ENCODE measurements around the gene CRLF1.
"Not testable (repeated sequence)": the region's sequence is repeated elsewhere in the genome, so short reads cannot be mapped to it uniquely, and the experiment has no call there.

Gene CRLF1

DNA sequence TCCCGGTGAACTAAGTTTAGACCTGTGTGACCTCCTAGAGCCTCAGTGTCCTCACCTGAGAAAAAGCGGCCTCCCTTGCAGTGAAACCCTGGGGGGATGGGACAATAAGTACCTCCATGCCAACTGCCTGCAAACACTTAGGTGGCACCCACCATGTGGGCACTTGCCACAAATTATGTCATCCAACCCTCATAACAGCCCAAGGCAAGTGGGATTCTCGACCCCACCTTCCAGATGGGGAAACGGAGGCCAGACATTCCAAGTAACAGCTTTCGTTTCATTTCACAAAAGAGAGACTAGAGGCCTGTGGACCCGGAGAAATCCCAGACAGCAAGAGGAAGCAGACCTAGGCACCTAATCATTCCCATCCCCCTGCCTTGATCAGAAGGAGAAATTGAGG, 11.1 kb downstream of the CRLF1 start:
- no peak overlapping the region for H3K4me3 ChIP-seq (ENCODE audit: low read depth, low read length)
- DNase-seq (ENCODE audit: low read depth), result no peak

DNA sequence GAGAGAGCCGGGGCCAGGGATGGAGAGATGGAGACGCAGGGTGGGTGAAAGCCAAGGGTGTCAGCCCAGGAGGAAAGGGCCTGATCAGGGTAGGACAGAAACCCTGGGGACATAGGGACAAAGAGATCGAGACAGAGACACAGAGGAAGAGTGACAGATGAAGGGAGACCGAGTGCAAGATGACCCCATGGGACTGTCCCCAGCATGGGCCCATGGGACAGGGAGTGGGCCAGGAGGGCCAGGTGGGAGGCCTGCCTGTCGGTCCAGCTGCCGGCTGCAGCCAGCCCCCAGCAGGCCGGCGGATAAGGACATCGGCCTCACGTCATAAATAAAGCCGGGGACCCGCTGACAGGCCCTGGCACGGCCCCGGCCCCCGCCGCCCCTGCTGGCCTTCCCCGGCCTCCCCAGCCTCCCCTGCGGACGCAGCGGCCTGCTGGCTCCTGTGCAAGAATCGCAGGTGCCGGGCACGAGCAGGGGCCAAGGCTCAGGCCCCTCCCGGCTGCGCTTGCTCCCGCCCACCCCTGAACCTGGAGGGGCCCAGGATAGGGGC, 11.7 kb downstream of the CRLF1 start:
- peak overlapping the region; percentile 46 for H3K4me3 ChIP-seq (ENCODE audit: low read depth, low read length)
- no peak for DNase-seq (ENCODE audit: low read depth)

DNA sequence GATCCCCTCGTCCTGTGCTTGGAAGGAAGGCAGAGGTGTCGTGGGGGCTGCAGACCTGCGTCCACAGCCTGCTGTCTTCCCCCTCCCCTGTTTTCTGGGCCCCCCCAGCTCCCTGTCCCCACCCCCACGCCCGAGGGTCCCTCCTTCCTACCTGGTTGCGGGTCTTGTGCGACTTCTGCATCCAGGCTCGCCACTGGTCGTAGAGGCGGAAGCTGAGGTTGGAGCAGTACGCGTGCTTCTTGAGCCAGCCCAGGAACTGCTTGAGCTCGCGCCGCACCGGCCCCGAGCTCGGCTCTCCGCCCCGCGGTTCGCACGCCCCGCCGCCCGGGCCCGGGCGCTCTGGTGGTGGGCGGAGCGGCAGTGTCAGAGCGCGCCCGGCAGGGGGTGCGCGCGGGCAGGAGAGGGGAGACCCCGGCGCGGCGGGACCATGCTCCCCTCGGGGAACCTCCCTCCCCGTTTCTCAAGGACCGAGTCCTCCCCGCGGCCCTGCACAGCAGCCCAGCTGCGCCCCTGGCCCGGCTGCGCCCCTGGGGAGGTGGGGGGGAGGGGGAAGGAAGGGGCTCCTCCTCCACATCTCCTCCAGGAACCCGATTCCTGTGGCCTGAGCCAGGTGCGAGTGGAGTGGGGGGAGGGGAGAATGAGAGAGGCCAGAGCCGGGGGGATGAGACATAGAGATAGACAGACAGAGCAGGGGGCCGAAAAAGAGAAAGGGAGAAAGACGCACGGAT, 12.3 kb downstream of the CRLF1 start:
- peak overlapping the region; percentile 46 for H3K4me3 ChIP-seq (ENCODE audit: low read depth, low read length)
- DNase-seq (ENCODE audit: low read depth), result peak; percentile 31

DNA sequence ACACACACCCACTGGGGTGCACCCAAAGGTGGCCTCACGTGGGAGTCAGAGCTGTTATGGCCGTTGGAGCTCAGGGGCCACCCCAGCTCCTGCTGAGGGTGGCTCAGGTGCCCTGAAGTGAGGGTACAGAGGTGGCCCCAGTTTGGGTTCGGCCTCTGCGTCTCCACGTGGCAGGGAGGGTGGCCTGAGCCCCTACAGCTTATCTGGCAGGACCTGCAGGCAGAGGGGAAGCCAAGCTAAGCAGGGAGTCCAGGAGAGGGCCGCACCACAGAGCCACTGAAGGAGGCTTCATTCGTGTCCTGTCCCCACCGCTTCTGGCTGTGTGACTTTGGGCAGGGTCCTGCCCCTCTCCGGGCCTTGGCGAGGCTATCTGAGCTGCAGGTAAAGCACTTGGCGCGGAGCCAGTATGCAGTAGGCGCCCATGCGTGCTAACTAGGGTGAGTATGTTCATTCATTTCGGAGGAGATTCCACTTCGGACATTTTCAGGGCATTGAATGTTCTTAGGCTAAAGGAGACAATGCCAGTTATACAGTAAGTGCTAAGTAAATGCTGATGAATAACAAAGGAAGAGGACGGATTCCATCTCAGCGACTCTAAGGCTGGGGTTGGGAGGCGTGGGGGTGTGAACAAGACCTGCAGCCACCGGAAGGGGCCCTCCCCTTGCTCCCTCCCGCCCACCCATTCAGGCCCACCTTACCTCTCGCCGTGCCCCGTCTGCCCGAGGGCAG, 13.1 kb downstream of the CRLF1 start:
- DNase-seq (ENCODE audit: low read depth), result no peak
- H3K4me3 ChIP-seq (ENCODE audit: low read depth, low read length), result no peak overlapping the region

DNA sequence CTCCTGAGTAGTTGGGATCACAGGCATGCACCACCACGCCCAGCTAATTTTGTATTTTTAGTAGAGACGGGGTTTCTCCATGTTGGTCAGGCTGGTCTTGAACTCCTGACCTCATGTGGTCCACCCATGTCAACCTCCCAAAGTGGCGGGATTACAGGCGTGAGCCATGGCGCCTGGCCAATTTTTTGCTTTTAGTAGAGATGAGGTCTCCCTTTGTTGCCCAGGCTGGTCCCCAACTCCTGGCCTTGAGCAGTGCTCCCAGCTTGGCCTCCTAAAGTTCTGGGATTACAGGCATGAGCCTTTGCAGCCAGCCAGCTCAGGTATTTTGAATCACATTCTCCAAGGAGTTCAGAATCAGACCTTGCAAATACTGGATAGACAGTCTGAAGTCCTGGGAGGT, 13.9 kb downstream of the CRLF1 start:
- H3K4me3 ChIP-seq (ENCODE audit: low read depth, low read length); DNase-seq (ENCODE audit: low read depth): not testable (repeated sequence)

DNA sequence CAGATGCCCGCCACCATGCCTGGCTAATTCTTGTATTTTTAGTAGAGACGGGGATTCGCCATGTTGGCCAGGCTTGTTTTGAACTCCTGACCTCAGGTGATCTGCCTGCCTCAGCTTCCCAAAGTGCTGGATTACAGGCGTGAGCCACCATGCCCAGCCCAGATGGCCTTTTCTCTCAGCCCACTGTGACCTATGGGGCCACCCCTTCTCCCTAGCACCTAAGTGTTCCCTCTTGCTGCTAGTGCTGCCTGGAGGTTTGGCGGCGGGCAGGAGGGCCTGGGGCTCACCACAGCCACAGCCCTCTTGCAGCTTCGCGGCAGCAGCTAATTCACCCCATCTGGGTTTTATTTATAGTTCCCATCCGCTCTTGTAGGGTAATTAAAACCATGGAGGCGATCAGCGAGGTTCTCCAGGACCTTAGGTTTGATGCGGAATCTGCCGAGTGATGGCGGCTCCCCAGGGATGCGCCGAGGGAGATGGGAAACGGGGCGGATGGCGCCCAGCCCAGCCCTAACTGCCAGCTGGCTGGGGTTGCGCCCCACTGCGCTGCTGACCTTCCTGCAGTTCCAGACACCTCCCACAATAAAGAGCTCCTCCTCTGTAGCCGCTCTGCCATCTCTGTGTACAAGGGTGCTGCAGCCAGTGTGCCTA, 14.7 kb downstream of the CRLF1 start:
- no peak for DNase-seq (ENCODE audit: low read depth)
- H3K4me3 ChIP-seq (ENCODE audit: low read depth, low read length), result no peak overlapping the region

DNA sequence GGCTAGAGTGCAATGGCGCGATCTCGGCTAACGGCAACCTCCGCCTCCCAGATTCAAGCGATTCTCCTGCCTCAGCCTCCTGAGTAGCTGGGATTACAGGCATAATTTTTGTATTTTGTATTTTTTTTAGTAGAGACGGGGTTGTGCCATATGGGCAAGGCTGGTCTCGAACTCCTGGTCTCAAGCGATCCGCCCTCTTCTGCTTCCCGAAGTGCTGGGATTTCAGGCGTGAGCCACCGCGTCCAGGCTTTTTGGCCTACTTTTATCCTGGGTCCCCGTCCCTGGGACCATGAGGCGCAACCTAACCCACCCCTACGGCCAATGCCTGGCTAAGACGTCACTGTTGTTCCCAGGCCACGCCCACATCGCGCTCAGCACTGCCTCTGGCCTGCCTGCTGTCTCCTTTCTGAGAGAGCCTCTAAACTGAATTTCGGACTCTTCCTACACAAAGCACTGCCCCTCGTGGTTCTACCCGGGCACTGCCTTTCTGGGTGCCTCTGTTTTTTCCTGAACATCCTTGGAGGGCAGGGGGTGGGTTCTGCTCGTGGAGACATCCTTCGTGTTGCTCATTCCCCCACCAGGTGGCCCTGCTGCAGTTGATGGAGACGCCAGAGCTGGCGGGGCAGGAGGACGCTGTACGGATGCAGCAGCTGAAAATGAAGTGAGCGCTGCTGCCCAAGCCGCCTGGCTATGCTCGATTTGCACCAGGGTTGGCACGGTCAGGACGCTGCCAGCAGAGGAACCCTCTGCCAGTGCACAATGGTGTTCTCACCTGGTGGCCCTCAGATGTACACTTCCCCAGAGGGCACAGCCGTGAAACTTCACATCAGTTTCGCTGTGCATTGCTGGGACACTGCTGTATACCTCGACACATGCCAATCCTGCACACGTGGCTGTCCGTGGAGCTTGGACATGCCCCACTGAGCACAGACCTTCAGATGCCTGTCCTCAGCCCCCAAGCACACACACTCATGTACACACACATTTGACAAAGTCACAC, 16.0 kb downstream of the CRLF1 start:
- peak; percentile 77 for DNase-seq (ENCODE audit: low read depth)
- peak overlapping the region; percentile 84 for H3K4me3 ChIP-seq (ENCODE audit: low read depth, low read length)

DNA sequence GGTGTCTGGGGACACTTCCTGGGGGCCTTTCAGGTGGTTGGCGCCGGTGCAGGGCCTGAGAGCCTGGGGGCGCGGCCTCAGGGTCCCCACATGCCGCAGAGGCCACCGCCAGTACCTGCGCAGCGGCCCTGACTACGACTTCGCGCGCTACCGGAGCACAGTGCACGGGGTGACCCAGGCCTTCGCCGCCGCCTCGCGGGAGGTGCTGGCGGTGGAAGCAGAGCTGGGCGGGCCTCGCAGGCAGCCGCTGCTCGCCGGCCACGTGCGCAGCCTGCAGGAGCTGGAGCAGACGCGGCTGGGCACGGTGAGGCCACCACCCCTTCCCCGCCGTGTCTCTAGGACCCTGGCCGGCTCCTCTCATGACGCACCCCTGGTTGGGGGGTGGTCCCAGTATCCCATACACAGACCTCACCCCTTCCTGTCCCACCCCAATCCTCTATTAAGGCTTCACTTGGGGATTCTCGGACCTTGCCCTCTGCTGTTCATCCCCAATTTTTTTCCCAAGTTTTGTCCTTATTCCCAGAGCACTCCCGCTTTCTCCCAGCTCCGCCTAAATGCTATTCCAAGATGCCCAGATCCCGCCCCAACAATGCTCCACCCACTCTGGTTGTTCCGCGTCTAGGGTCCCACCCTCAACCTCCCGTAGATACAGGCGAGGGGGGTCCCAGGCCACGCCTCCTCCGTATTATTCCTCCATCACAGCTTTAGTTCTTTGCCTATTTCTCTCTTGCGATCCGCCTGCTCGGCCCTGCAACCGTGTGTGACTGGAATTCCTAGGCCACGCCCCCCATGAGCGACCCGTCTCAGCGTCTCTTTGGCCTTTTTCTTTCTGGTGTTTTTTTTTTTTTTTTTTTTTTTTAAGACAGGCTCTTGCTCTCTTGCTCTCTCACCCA, 17.0 kb downstream of the CRLF1 start:
- peak; percentile 33 for DNase-seq (ENCODE audit: low read depth)
- peak overlapping the region; percentile 84 for H3K4me3 ChIP-seq (ENCODE audit: low read depth, low read length)

DNA sequence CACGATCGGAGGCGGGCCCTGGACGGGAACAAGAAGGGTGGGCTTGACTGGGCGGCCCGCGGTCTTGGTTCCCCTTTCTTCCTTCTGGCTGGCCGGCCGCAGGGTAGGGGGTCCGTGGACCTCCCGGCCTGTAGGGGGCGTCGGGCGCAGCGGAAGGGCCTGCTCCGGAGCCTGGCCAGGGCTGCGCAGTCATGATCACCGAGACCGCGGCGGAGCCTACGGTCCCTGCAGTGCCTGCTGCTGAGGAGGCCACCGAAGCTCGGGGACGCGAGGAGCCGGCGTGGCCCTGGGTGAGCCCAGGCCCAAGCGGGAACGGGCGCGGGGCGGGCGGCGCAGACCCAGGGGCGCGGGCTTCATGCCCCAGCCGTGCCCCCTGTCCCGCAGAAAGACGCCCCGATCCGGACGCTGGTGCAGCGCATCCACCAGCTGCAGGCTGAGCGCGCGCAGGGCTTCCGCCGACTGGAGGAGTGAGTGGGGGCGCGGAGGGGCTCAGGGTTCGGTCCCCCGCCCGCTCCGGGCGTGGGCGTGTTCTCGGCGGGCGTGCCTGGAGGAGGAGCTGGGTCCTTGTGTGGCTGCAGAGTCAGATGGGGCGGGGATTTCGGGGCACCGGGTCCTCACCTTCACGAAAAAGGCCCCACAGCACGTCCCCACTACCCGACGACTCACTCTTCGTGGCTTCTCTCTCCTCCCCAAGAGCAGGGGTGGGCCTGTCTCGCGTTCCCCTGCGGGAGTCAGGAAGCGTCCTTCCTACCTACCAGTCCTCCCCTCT, 17.8 kb downstream of the CRLF1 start, which contains the start of gene REX1BD:
REX1BD (plus strand) TSS at position 188 of the 769 bp plus-strand sequence; CDS start at position 192, 4 bp downstream.
- DNase-seq (ENCODE audit: low read depth), result peak; percentile 31
- peak within 1 kb of the TSS; percentile 84 for H3K4me3 ChIP-seq (ENCODE audit: low read depth, low read length)

DNA sequence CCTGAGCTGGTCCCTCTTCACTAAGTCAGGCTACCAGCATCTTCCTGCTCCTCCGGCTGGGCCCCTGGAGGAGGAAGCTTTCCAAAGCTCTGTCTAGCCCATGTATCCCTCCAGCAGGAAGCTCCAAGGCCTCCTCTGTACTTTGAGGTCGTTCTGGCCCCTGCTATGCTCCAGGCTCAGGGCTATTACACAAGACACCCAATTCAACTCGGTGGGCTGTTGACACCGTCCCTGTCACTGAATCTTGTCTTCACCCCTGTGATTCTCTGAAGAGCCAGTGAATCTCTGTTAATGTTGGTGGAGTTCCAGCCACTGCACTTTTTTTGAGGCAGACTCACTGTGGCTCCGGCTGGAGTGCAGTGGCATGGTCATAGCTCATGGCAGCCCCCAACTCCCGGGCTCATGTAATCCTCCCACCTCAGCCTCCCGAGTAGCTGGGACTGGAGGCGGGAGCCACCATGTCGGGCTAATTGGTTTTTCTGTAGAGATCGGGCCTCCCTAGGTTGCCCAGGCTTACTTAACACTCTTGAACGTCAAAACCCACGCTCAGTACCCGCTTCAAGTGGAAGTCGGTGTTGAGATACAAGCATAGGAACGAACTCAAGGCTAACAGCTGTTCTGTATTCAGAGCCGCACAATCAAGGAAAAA, 18.5 kb downstream of the CRLF1 start:
- DNase-seq (ENCODE audit: low read depth), result no peak
- H3K4me3 ChIP-seq (ENCODE audit: low read depth, low read length), result peak overlapping the region; percentile 84

DNA sequence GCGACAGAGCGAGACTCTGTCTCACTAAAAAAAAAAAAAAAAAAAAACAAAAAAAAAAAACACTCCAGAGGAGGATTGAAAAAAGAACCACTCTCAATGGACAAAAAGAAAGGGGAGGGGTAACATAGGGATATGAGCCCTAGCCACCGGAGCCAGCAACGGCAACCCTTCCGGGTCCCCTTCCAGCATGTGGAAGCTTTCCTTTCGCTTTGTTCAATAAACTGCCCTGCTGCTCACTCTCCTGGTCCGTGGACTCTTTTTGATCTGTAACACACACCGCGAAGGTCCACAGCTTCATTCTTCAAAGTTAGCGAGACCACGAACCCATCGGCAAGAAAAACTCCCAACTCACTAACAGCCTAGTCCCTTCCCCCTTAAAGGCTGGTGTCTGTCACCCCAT, 19.0 kb downstream of the CRLF1 start:
- H3K4me3 ChIP-seq (ENCODE audit: low read depth, low read length), result no peak overlapping the region
- no peak for DNase-seq (ENCODE audit: low read depth)

DNA sequence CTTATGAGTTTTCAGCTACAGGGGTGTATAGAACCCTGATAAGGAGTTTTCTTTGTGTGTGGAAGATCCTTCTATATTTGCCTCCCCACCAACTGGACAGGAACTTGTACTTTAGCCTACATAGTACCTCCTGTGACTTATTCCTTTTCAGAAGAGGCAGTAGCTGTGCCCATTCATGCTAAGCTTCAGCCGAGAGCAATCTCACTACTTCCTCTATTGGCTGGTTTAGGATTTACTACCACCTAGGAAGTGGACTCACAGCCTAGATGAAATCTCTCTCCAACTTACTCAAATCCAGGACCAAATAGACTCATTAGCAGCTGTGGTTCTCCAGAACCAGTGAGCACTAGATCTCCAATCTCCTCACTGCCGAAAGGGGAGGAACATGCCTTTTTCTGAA, 20.3 kb downstream of the CRLF1 start:
- H3K4me3 ChIP-seq (ENCODE audit: low read depth, low read length), result no peak overlapping the region
- no peak for DNase-seq (ENCODE audit: low read depth)

DNA sequence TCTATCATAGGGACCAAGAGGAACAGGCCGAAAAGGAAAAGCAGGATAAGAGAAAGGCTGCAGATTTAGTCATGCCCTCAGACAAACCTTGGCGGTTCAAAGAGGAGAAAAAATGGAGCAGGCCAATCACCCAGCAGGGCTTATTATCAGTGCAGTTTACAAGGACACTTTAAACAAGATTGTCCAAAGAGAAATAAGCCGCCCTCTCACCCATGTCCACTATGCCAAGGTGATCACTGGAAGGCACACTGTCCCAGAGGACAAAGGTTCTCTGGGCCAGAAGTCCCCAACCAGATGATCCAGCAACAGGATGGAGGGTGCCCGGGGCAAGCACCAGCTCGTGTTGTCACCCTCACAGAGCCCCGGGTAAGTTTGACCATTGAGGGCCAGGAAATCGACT, 26.3 kb downstream of the CRLF1 start:
- no peak overlapping the region for H3K4me3 ChIP-seq (ENCODE audit: low read depth, low read length)
- no peak for DNase-seq (ENCODE audit: low read depth)

DNA sequence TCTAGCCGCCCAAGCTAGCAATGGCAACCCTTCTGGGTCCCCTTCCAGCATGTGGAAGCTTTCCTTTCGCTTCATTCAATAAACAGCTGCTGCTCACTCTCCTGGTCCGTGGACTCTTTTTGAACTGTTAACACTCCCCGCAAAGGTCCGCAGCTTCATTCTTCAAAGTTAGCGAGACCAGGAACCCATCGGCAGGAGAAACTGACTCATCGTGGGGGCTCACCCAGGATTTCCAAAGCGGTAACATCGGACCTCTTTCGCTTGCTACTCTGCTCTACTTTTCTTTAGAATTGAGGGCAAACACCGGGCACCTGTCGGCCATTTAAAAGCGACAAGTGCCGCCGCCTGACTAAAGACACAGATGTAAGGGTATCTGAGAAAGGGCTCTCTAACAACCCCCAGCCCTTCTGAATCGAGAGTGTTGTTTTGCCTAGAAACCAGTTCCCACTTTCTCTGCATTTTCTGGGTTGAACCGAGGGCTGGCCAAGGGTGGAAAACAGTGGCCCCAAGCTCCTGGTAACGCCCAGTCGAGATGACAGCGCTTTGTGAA, 29.2 kb downstream of the CRLF1 start:
- no peak for DNase-seq (ENCODE audit: low read depth)
- no peak overlapping the region for H3K4me3 ChIP-seq (ENCODE audit: low read depth, low read length)

DNA sequence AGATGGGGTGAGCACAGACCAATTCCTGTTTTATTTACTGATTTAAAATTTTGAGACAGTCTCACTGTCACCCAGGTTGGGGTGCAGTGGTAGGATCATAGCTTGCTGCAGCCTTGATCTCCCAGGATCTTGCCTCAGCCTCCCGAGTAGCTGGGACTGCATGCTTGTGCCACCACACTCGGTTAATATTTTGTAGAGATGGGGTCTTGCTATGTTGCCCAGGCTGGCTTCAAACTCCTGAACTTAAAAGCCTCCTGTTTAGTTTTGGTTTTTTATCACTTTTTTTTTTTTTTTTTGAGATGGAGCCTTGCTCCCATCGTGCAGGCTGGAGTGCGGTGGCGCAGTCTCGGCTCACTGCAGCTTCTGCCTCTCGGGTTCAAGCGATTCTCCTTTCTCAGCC, 30.2 kb downstream of the CRLF1 start:
- DNase-seq (ENCODE audit: low read depth), result no peak
- no peak overlapping the region for H3K4me3 ChIP-seq (ENCODE audit: low read depth, low read length)

DNA sequence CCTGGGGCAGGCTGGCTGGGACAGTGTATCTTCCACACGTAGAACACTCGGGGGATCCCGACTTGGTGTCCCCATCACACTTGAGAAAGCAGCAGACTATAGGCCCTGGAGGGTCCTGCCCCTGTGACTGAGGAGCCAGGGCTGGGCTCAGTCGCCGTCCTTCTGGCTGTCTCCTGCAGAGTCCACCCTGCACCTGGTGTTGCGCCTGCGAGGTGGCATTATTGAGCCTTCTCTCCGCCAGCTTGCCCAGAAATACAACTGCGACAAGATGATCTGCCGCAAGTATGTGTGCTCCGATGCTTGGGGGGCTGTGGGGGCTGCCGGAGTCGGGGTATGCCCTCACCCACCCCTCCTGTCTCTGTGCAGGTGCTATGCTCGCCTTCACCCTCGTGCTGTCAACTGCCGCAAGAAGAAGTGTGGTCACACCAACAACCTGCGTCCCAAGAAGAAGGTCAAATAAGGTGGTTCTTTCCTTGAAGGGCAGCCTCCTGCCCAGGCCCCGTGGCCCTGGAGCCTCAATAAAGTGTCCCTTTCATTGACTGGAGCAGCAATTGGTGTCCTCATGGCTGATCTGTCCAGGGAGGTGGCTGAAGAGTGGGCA, 31.8 kb downstream of the CRLF1 start:
- DNase-seq (ENCODE audit: low read depth), result no peak
- no peak overlapping the region for H3K4me3 ChIP-seq (ENCODE audit: low read depth, low read length)
